GM18520 (cell line): ENCODE data around the gene SHTN1.

Experiments used
- ATAC-seq: cut with Tn5 transposase; IDR thresholded peaks from one replicate; pipeline ENCODE4 v1.9.1; 2021; ENCODE audit not compliant: unreplicated experiment

SHTN1 gene

DNA sequence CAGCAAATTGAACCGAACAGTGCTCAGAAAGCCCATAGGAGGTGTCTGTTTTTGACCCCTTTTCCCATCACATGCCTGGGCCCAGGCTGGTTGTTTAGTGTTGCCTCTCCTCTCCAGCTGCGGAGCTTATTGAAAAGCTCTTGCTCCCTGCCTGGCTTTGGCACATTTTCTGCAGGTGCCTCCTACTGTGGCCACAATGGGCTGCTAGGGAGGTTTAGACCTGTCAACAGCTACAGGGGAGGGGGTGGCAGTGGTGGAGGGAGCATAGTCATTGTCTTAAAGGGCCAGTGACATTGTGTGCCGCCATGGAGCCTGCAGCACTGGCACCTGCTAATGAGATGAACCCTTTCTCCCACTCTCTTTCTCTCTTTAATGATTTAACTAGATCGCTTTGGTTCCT lies 168.9 kb downstream of the SHTN1 start:
- no peak for ATAC-seq

DNA sequence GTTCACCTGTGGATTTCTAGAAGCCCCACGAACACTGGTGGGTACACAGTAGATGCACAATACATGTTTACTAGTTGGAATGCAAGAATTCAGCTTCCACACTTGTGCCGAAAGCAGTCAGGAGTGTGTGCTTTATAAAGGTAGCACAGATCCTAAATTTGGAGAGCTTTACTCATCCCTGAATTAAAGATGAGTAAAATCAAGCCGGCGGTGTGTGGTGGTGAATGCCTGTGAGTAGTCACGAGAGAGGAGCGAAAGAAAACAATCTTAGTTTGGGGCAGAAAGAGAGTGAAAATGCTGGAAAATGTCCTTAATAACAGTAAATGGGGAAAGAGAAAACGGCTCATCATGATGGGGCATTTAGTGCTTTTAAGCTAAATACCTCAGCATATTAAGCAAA lies 169.3 kb downstream of the SHTN1 start:
- no peak for ATAC-seq

DNA sequence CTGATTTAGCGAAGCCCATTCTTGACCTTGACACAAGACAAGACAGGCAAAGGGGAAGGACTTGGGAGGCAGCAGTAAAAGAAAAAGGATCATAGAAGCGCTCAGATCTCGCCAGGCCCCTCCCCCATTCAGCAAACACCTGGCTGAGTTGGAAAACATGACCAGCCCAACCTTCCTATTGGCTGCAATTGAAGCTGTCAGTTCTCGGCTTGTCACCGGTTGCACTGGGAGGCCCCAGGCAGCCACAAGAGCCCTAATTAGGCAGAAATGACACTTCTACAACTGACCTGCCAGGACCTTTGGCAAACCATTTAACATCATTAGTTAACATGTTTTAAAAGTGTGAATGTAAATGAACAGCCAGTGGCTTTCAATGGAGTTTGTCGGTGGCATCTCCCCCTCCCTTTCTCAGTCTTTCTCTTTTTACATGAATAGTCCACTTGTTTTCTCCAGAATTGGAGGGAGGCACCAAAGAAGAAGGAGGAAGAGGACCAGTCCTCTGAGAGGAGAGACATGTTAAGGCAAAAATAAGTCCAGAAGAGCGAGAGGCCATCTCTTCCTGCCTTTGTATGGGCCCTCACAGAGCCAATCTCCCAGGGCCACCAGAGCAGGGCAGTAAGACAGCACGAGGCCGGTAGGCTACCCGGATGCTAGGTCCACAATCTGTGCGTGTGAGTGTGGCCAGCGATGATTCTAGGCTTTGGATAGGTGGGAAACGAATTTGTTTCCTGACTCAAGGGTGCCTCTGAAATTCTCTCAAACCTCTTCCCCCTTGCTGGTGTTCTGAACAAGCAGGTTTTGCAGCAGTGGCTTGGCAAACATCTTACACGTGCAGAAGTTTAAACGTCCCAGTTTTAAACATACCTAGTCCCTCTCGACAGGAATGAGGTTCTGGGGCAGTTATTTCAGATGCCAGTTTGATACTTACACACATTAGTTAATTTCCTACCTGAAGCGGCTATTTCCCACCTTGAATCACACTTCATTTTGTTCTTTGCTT lies 170.7 kb downstream of the SHTN1 start:
- ATAC-seq, result no peak

DNA sequence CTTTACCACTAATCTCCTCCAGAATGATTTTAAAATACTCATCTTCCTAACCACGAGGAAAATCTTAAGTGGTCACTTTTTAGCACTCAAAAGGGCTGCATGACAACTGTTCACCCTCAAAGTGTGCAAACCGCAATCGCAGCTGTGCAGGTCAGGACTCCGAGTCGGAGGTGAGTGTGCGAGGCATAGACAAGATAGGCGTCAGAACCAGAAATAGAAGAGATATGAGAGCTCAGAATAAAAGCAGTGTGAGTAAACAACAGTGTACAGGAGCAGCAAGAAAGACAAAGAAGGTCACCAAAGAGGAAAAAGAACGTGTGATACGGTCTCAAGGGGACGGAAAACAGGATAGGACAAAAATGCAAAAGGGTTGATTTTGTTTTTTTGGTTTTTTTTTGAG lies 173.2 kb downstream of the SHTN1 start:
- no peak for ATAC-seq
